HepG2 (cell line): ENCODE results near the gene FANCF. TPM values are rescaled to one million over a fixed set of nuclear protein-coding genes. Genes with fewer than 3 reads are reported as not detected.

Experiments used
- AFF4 ChIP-seq: sonication (generic); formaldehyde crosslinking; IDR thresholded peaks from 2 replicates; pipeline ENCODE4 v1.4.0; 2020; ENCODE audit warnings: missing genetic modification reagents
- ARID5B ChIP-seq: IDR thresholded peaks from 2 replicates; pipeline ENCODE4 v1.4.0; 2020; ENCODE audit warnings: mild to moderate bottlenecking, missing genetic modification reagents
- ARNT ChIP-seq: fragments of 450-650 bp; IDR thresholded peaks from 2 replicates; pipeline ENCODE4 v1.6.1; 2017
- BRD4 ChIP-seq: sonication (generic); formaldehyde crosslinking; IDR thresholded peaks from 2 replicates; pipeline ENCODE4 v1.4.0; 2020; ENCODE audit warnings: missing genetic modification reagents
- DNMT1 ChIP-seq: sonication (generic); formaldehyde crosslinking; IDR thresholded peaks from 2 replicates; pipeline ENCODE4 v1.5.1; 2020; ENCODE audit warnings: mild to moderate bottlenecking, missing genetic modification reagents
- GATAD1 ChIP-seq: IDR thresholded peaks from 2 replicates; pipeline ENCODE4 v1.6.1; 2016; ENCODE audit warnings: missing genetic modification reagents, missing compliant biosample characterization
- HDAC1 ChIP-seq: sonication (generic); formaldehyde crosslinking; IDR thresholded peaks from 2 replicates; pipeline ENCODE4 v1.5.1; 2020; ENCODE audit warnings: mild to moderate bottlenecking, missing genetic modification reagents
- KLF9 ChIP-seq: IDR thresholded peaks from 2 replicates; pipeline ENCODE4 v1.6.1; 2016; ENCODE audit warnings: low read depth
- KMT2A ChIP-seq: sonication (generic); formaldehyde crosslinking; IDR thresholded peaks from 2 replicates; pipeline ENCODE4 v1.4.0; 2020; ENCODE audit warnings: missing genetic modification reagents
- ONECUT2 ChIP-seq: sonication (generic); formaldehyde crosslinking; IDR thresholded peaks from 2 replicates; pipeline ENCODE4 v1.4.0; 2020; ENCODE audit warnings: missing genetic modification reagents
- POLR2AphosphoS2 ChIP-seq: IDR thresholded peaks from 2 replicates; pipeline ENCODE4 v1.6.1; 2011; ENCODE audit warnings: low read depth, low read length, improper control_type of control experiment
- PRPF4 ChIP-seq: fragments of 200-400 bp; formaldehyde crosslinking; IDR thresholded peaks from 2 replicates; pipeline ENCODE4 v1.6.1; 2016; ENCODE audit warnings: low read length, low read depth; ENCODE audit not compliant: poor library complexity, severe bottlenecking
- RBFOX2 ChIP-seq: fragments of 200-400 bp; formaldehyde crosslinking; IDR thresholded peaks from 2 replicates; pipeline ENCODE4 v1.6.1; 2017; ENCODE audit warnings: low read depth, mild to moderate bottlenecking, low read length
- TBX3 ChIP-seq: fragments of 450-650 bp; IDR thresholded peaks from 2 replicates; pipeline ENCODE4 v1.6.1; 2017; ENCODE audit warnings: antibody characterized with exemption, mild to moderate bottlenecking, inconsistent platforms, borderline replicate concordance
- ZNF235 ChIP-seq: sonication (generic); formaldehyde crosslinking; IDR thresholded peaks from 2 replicates; pipeline ENCODE4 v1.8.1; 2023; ENCODE audit warnings: mild to moderate bottlenecking, missing genetic modification reagents, borderline replicate concordance
- ZNF292 ChIP-seq: sonication (generic); formaldehyde crosslinking; IDR thresholded peaks from 2 replicates; pipeline ENCODE4 v1.8.1; 2022; ENCODE audit warnings: mild to moderate bottlenecking, low read depth, missing genetic modification reagents, borderline replicate concordance
- ZNF792 ChIP-seq: IDR thresholded peaks from 2 replicates; pipeline ENCODE4 v1.6.1; 2016
- ZNF850 ChIP-seq: sonication (generic); formaldehyde crosslinking; conservative IDR thresholded peaks from 2 replicates; pipeline ENCODE4 v1.9.0; 2021; ENCODE audit warnings: mild to moderate bottlenecking, missing genetic modification reagents
- ZSCAN29 ChIP-seq: sonication (generic); formaldehyde crosslinking; conservative IDR thresholded peaks from 2 replicates; pipeline ENCODE4 v1.4.0; 2020; ENCODE audit warnings: mild to moderate bottlenecking, missing genetic modification reagents
- polyA plus RNA-seq, 8 experiments: library from polyadenylated mRNA; depleted of rRNA in 3 of 8; stranded (reverse) in 7 of 8; unstranded in 1 of 8; fragments of >200 nt; fragmentation: Illumina TruSeq in 4 of 8; extraction: Trizol in 4 of 8; gene quantifications; 2 replicates each; pipeline versions ENCODE4 v1.2.1 to v1.2.3, GENCODE V29; 2011 to 2016; ENCODE audit warnings: low read depth in 4 of 8, missing spikeins in 1 of 8, mixed read lengths in 1 of 8; ENCODE audit not compliant: insufficient read depth in 1 of 8
- total RNA-seq, 5 experiments: library from RNA; depleted of rRNA; stranded (reverse); fragments of >200 nt; fragmentation: Illumina TruSeq; extraction: Trizol; gene quantifications; 2 replicates each; pipeline ENCODE4 v1.2.3, GENCODE V29; 2016; ENCODE audit warnings: low read depth in 1 of 5
- TF ChIP-seq, protein P1 (sequence below): IDR thresholded peaks from 2 replicates; pipeline ENCODE4 v1.6.1; 2016; ENCODE audit warnings: mild to moderate bottlenecking, missing biosample characterization, missing genetic modification reagents
- TF ChIP-seq, protein P2 (sequence below): IDR thresholded peaks from 2 replicates; pipeline ENCODE4 v1.6.1; 2016

Gene FANCF
- total and polyA plus RNA-seq, 2 of the 13 experiments (the other 11 are each of a cell fraction or from before 2014, with no cell fraction given): 2.5 to 9.7 TPM

GRCh38 chr11:22625448-22626287 lies at the start of gene FANCF (continued):
- TF ChIP-seq ARID5B (CRISPR knock-in tag): peak; percentile 38; the same call in 1 of the 2 replicates
- TF ChIP-seq DNMT1 (CRISPR knock-in tag): no peak
- no peak for TF ChIP-seq KLF9 (CRISPR knock-in tag)
- TF ChIP-seq ONECUT2 (CRISPR knock-in tag): no peak
- peak; percentile 97 for TF ChIP-seq RBFOX2
- TF ChIP-seq ZNF792 (CRISPR knock-in tag): no peak
- 0 out of 2 replicates have a peak, but pooled peaks have one; percentile 36 for TF ChIP-seq ZSCAN29 (CRISPR knock-in tag)
- TF ChIP-seq, protein P1, sequence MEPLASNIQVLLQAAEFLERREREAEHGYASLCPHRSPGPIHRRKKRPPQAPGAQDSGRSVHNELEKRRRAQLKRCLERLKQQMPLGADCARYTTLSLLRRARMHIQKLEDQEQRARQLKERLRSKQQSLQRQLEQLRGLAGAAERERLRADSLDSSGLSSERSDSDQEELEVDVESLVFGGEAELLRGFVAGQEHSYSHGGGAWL (CRISPR knock-in tag): peak; percentile 75; the same call in 1 of the 2 replicates
- TF ChIP-seq POLR2AphosphoS2: 0 out of 2 replicates have a peak, but pooled peaks have one; percentile 68
- peak; percentile 68; the same call in 1 of the 2 replicates for TF ChIP-seq ZNF292 (CRISPR knock-in tag)
- TF ChIP-seq GATAD1 (CRISPR knock-in tag): peak; percentile 83
- peak; percentile 95 for TF ChIP-seq HDAC1 (CRISPR knock-in tag)
- peak; percentile 62; the same call in 1 of the 2 replicates for TF ChIP-seq KMT2A (CRISPR knock-in tag)
- no peak for TF ChIP-seq PRPF4
- 0 out of 2 replicates have a peak, but pooled peaks have one; percentile 70 for TF ChIP-seq ZNF850
- TF ChIP-seq, protein P2, sequence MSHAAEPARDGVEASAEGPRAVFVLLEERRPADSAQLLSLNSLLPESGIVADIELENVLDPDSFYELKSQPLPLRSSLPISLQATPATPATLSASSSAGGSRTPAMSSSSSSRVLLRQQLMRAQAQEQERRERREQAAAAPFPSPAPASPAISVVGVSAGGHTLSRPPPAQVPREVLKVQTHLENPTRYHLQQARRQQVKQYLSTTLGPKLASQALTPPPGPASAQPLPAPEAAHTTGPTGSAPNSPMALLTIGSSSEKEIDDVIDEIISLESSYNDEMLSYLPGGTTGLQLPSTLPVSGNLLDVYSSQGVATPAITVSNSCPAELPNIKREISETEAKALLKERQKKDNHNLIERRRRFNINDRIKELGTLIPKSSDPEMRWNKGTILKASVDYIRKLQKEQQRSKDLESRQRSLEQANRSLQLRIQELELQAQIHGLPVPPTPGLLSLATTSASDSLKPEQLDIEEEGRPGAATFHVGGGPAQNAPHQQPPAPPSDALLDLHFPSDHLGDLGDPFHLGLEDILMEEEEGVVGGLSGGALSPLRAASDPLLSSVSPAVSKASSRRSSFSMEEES: peak; percentile 20; the same call in 1 of the 2 replicates
- TF ChIP-seq AFF4 (CRISPR knock-in tag): no peak
- peak; percentile 76; the same call in 1 of the 2 replicates for TF ChIP-seq BRD4
- TF ChIP-seq ARNT: no peak
- peak; percentile 14; the same call in 1 of the 2 replicates for TF ChIP-seq TBX3
- TF ChIP-seq ZNF235 (CRISPR knock-in tag): no peak
